GM21390 (cell line): ENCODE results near the gene KIAA1217.

ENCODE experiments used
- ATAC-seq: cut with Tn5 transposase; IDR thresholded peaks from one replicate; pipeline ENCODE4 v1.9.1; 2021; ENCODE audit not compliant: unreplicated experiment

Gene KIAA1217

DNA sequence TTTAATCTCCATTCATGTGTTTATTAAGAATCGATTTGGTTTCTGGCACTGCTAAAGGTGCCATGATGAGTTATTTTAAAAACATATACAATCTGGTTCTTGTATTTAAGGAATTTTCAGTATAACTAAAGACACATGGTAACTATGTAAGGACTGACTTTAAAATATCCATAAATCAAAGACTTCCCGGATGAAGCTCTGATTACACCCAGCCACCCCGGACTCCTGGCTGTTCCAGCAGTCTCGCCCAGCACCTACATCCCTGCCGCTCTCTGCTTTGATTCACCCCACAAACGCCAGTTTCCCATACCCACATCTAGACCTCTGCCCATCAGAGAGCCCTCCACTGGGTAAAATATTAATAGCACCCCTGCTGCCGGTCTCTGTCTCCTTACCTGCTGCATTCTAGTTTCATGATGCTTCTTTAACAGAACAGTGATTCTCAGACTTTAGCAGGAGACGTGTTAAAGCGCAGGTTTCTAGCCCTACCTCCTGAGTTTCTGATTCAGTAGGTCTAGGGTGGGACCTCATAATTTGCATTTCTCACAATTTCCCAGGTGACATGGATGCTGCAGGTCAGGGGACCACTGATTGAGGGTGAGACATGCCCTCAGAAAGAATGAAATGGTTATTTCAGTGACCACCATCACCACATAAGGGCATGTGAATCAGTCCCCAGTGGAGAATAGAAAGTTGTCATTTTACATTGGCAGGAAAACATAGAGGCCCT lies 185.7 kb downstream of the KIAA1217 start:
- ATAC-seq = peak; percentile 88

DNA sequence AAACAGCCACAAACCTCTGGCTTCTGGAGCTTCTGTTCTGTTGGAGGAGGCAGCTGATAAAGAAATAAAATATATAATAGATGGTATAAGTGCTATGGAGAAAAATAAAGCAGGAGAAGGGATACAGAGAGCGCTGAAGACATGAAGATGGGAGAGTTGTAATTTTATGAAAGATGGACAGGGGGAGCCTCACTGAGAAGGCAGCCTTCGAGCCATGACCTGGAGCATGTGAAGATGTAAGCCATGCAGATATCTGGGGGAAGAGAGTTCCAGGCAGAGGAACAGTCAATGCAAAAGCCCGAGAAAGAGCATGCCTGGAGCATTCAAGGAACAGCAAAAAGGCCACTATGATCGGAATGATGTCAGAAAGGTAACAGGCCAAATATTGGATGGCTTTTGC lies 187.5 kb downstream of the KIAA1217 start:
- ATAC-seq = no peak

DNA sequence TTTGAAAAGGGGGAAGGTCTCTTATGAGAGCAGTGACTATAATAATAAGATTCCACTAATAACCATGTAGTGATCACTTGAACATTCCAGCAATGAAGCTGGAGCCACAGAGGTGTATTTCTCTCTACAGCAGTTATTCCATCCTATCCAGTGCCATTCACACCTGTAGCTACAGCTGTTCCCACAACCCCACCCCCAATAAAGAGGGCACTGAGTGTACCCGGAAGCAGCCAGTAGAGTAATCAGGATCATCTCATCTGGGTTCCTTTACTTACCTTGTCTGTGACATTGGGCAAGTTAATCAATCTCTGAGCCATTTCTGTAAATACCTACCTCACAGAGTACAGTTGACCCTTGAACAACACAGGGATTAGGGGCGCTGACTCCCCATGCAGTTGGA lies 188.7 kb downstream of the KIAA1217 start:
- ATAC-seq = no peak

DNA sequence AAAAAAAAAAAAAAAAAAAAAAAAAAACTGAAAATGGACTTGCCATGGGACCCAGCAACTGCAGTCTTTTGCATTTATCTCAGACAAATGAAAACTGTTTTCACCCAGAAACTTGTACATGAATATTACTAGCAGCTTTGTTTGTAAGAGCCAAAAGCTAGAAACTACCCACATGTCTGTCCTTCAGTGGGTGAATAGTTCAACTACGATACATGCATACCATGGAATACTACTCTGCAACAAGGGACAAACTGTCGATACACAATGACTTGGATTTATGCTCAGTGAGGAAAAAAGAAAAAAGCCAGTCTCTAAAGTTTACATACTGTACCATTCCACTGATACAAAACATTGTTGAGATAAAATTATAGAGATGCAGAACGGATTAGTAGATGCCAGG lies 195.6 kb downstream of the KIAA1217 start:
- no peak for ATAC-seq

DNA sequence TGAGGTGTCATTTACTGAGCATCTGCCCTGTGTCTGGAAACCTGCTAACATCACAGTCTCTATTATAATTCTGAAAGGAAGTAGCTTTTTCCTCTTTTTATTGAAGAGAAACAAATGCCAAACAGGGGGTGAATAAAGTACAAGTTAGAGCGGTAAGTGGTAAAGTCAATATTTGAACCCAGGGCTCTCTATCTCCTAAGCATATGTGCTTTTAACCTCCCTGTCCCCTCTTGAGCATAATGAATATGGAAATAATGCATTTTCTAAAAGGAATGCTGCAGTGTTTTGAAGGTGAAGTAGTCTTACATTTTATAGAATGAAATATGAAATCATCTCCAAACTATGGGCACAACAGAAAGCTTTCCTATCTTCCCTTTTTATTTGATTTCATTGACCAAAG lies 196.7 kb downstream of the KIAA1217 start:
- no peak for ATAC-seq

DNA sequence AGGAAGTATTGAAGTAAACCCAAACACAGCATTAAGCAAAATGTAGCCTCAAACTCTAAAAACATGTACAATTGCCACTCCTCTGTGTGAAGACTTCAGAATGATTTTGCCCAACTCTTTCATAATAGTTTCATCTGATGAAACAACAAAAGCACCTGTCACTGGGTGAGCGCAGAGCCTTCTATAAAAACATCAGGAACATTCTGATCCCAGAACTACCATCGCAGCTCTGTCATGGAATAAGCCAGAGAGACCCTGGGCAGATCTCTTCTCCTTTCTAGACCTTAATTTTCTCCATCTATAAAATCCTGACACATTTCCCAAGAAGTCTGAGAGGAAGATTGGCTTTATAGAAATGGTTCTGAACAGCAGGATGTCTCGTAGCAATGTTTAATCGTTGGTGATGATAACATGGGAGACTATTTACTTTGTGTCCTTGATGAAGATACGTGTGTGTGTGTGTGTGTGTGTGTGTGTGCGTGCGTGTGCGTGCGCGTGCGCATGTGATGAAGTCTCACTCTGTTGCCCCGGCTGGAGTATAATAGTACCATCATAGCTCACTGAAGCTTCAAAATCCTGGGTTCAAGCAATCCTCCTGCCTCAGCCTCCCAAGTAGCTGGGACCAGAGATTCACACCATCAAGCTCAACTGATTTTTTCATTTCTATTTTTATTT lies 198.0 kb downstream of the KIAA1217 start:
- ATAC-seq = no peak

DNA sequence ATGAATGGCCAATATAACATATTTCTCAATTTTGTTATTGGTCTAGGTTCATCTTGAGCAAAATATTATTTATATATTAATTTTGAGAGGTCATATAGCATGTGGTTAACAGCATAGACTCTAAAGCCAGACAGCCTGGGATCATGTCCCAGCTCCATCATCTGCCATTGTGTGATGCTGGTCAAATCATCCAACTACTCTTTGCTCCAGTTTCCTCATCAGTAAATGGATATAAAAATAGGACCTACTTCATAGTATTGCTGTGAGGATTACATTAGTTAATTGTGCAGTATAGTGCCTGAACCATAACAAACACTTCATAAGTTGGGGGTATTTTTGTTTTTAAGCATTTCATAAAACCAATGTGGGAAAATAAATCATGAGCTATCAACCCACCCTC lies 199.0 kb downstream of the KIAA1217 start:
- ATAC-seq = no peak

DNA sequence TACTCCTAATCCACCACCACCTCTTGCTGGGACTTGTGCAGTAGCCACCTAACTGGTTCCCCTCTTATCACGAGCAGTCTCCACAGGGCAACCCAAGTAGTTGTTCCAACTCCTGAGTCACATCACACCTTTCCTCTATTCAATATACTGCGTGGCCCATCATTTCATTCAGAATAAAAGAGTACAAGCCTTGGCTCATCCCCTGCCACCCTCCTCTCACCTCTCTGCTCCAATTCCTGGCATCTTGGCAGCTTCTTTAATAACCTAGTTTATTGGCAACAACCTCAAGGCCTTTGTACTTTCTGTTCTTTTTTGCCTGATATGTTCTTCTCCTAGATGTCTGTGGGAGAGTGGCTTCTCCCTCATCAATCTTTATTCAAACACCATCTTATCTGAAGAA lies 199.4 kb downstream of the KIAA1217 start:
- no peak for ATAC-seq

DNA sequence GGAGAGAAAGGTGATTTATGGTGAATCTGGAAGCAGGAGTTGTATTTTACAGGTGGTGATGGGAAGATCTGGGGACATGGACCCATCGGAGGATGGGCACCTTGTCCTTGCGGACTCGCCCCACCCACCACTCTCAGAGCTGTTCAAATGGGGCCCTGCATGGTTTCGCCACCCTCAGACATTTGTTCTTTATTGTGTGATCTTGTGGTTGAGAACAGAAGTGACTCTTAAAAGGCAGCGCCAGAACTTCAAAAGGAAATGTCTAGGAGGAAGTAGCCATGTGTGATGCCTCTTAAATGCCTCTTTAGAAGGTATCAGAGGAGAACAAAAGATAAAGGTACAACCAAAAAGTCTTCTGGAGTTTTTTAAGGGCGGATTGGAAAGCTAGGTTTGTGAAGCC lies 205.7 kb downstream of the KIAA1217 start:
- peak; percentile 48 for ATAC-seq

DNA sequence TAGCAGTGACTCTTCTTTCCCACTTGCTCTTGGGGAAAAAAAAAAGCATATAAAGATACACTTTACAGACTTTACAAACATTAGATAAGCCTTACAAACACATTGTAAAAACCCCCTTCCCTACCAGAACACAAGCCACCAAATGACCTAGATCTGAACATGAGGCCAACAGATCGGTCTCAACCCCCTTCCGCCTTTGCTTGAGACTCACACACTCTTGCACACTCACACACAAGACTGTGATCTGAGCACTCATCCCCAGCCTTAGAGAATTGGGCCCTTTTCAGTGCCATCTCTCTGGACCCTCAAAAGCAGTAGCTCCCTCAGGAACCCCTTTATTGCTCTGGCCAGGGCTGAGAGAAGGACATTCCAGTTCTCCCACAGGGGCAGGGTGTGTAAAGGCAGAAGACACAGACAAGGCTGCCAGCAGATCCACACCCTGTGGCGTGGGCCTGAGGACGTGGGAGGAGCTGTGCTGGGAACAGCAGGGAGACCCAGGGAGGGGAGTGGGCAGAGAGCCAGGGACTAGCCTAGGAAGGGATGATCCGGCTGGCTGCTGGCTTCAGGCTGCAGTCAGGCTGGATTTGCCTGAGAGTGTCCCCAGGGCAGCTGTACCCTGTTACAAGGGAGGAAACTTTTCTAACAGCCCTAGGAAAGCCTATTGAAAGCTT lies 206.7 kb downstream of the KIAA1217 start:
- ATAC-seq = no peak

DNA sequence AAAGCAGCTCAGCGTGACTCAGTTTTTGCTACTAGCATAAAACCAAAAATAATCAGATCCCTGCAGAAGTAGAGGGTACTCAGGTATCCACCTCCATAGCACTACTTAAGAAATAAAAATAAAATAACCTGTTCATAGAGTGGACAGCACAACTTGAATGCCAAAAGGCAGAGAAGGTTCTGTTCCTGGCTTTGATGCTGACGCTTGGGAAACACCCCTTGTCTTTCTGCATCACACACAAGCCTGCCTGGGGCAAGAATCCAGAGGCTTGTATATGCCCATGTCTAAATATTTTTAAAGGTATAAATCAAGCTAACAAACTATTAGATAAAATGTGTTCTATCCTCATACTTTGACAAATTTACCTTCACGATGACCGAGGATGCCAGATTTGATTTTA lies 207.3 kb downstream of the KIAA1217 start:
- no peak for ATAC-seq

DNA sequence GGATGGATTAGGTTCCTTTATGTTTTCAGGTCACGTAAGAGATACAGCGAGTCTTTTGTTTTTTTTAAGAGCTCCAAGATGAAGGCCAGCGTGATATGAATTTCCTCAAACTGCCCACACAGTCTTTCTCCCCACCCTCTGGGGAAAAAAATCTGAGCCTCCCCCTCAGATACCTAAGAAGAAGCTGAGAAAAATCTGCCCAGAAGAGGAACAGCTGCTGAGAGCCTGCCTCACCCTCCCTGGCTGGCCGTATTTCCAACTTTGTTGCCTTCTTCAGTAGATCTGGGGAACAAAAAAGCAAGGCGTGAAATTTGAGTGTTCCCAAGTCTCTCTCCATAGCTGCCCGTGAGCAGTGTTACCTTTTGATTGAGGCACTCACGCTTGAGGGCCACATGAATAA lies 208.1 kb downstream of the KIAA1217 start:
- no peak for ATAC-seq

DNA sequence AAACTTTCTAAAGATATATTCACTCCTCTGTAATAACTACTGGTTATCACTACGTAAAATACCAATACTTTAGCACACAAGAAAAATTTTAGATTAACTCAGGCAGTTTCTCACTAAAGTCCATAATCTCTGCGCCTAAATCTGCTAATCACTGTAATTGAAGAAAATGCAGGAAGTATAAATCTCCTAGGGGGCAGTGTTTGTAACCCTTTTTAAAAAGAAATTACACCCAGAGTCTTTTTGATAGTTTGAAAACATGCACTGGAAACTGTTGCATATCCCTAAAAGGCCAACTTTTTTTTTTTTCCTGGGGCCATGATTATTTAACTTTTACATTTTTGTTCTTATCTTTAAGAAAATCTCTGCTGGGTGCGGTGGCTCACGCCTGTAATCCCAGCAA lies 209.6 kb downstream of the KIAA1217 start:
- ATAC-seq = no peak

DNA sequence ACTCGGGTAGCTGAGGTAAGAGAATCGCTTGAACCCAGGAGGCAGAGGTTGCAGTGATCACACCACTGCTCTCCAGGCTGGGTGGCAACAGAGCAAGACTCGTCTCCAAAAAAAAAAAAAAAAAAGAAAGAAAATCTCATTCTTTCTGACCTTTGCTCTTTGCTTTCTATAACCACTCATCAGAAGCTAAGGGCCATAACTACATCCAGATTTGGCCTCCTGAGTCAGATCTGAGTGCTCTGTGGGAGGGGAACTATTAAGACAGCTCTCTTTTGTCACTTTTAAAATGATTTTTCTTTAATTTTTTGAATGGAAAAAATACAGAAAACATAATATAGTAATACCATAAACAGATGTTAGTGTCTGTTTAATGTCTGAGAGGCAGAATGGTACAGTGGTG lies 210.1 kb downstream of the KIAA1217 start:
- no peak for ATAC-seq

DNA sequence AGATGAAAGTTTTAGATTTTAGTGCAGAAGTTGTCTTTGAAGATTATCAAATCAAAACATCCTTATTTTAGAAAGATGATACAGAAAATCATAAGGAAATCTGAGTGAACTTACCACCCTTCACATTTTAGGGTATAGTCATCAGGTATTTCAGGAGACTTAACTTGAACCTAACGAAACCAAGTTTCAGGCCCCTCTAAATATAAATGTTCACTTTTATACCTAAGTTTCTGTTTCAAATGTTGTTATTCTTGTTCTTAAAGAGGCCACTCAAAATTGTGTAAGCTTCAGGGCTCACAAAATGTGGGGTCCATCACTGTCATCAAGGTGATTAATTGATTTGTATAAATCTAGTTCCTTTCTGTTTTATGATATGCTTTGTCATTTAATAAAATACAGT lies 216.2 kb downstream of the KIAA1217 start:
- peak; percentile 81 for ATAC-seq

DNA sequence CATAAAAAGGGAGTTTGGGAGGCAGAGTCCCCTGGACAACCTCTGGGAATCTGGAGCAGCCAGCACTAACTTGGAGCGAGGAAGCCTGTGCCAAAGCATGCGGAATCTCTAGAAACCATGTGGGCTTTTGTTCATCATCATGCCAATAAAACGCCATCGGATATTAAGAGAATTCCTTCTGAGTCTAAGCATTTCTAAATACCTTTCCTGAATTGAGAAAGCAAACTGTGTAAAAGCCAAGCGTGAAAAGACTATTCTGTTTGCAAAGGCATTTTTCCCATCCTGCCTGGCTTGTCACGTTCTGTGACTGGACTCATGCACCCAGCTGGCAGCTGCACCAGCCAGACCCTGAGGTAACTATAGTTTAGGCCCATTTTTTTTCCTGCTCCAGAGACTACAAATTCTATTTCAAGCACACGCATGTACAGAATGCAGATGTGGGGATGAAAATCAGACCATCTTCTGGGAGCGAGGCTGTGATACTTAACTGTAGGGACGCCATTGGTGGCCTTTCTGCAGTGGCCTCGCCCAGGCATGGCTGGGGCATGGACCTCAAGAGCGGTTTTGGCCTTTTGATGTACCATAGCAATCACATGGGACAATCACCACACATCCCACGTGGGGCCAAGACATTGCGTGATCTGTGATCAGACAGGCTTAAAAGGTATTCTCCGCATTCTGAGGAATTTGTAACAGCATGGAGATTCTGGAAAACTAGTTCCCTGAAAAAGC lies 218.9 kb downstream of the KIAA1217 start:
- no peak for ATAC-seq

DNA sequence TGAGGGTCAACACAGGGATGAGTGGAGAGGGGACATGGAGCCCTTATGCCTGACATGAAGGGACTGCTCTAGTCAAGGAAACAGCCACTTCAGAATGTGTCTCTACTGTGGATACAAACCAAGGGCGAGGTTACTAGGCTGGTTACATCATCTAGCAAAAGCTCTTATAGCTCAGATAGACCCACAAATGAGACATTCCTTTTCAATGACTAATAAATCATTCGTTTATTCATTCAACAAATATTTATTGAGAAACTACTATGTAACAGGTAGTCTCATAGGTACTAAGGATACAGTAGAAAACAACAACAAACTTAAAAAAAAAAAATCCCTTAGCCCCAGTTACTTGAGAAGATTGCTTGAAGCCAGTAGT lies 219.5 kb downstream of the KIAA1217 start:
- no peak for ATAC-seq

DNA sequence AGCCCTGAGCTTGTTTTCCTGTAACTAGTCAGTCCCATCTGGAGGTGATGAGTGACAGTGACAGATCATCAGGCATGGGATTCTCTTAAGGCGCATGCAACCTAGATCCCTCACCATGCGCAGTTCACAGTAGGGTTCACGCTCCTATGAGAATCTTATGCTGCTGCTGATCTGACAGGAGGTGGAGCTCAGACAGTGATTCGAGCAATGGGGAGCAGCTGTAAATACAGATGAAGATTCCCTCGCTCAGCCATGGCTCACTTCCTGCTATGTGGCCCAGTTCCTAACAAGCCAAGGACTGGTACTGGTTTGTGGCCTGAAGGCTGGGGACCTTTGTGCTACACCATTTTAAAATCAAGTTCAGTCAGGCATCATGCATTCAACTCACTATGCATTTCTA lies 221.7 kb downstream of the KIAA1217 start:
- no peak for ATAC-seq

DNA sequence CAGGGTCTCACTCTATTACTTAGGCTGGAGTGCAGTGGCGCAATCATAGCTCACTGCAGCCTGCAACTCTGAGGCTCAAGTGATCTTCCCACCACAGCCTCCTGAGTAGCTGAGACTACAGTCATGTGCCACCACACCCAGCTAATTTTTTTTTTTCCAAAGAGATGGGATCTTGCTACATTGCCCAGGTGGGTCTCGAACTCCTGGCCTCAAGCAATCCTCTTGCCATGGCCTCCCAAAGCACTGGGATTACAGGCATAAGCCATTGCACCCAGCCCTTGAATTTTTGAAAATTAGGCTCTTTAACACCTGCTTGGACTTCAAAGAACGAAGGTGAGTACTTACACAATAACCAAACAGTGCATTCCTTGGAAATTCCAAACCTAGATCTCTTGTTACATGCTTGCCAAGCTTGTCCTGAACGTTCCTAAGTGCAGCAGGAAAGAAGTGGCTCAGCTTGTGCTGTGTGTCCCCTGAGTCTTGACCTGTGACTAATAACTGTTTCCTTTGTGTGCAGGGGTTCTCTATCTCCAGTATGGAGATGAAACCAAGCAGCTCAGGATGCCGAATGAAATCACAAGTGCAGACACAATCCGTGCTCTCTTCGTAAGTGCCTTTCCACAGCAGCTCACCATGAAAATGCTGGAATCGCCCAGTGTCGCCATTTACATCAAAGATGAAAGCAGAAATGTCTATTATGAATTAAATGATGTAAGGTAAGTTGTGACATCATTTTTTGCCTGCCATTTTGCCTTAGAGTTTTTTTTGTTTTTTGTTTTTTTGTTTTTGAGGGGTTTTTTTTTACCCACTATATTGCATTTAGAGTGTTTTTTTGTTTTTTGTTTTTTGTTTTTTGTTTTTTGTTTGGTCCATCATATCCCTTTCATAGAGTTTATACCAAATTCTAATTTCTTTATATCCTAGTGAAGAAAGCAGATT lies 223.8 kb downstream of the KIAA1217 start:
- no peak for ATAC-seq

DNA sequence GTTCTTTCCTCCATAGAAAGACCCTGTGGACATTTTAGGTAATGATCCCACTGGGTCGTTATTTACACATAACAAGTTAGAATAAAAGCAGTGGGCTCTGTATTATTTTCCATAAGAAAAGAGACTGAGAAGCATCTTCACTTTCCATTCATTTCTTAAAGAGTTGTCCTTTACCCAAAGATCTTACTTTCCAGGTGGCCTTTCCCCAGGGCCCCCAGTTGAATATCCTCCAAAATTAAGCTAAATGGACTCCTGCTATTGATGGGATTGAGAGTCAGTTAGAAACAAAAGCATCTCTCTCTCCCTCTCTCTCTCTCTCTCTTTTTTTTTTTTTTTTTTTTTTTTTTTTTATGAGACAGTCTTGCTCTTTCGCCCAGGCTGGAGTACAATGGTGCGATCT lies 224.8 kb downstream of the KIAA1217 start:
- ATAC-seq = no peak

DNA sequence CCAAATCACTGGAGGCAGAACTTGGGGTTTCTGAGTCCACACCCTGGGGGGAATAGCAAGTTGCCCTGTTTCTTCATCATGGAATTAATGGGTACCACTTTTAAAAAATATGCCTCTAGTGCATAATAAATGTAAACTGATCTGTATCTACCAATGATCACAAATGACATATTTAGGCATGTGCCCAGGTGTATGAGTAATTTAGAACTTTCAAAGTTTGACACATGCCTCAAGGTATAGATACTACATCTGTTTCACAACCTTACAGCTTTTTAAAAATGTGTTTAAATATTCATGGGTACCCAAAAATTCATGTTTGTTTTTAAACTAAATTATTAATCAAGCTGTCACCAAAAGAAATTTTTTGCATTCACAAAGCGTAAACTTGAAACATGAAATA lies 226.0 kb downstream of the KIAA1217 start:
- ATAC-seq = no peak
